HepG2 (cell line): ENCODE results near the gene SMPD1. TPM values are rescaled to one million over a fixed set of nuclear protein-coding genes. Genes with fewer than 3 reads are reported as not detected.
A peak's percentile ranks its signal among the peaks of the same experiment; 100 is the strongest.

Experiments used
- ATAC-seq: fragments of 200-7000 bp; cut with Tn5 transposase; 3 replicates; pipeline ENCODE4 v1.9.1; 2020; ENCODE audit warnings: mild to moderate bottlenecking, moderate library complexity
- BruUV-seq: library from RNA; stranded (reverse); fragments of 400-500 nt; replicated peaks from 2 replicates; lab custom pipeline; 2021; lab: Mats Ljungman, UMichigan
- CTCF ChIA-PET: fragments of 300-600 bp; formaldehyde crosslinking; extraction: SDS; loops from one replicate; lab custom pipeline; 2021; ENCODE audit warnings: low total read pairs, inconsistent platforms, low intra/inter-chr PET ratio; lab: Yijun Ruan, JAX
- POLR2A ChIA-PET: fragments of 350-600 bp; sonication (Branson Sonifier 250); formaldehyde crosslinking; loops from one replicate; lab custom pipeline; 2020; ENCODE audit warnings: antibody characterized with exemption, inconsistent platforms; lab: Yijun Ruan, JAX
- DNase-seq: peaks from one replicate; pipeline ENCODE4 v3.0.0-alpha.2; 2015; ENCODE audit warnings: low spot score
- FAIRE-seq: peaks from 3 replicates; lab custom pipeline; 2011; peaks lifted over from hg19 to GRCh38; lab: Jason Lieb, UNC
- H2AFZ ChIP-seq: one replicate; pipeline ENCODE4 v1.6.1; 2011; ENCODE audit warnings: low read length, inconsistent platforms
- H3K27ac ChIP-seq: fragments of 300-600 bp; 3 replicates; pipeline ENCODE4 v1.8.0; 2011; ENCODE audit warnings: mixed run types, mild to moderate bottlenecking, mixed read lengths, low read length, inconsistent platforms; ENCODE audit not compliant: insufficient read depth; ENCODE audit errors: extremely low read length
- H3K27me3 ChIP-seq, 2 experiments: fragments of 200-600 bp in 1 of 2; 2 replicates in 1 of 2; 3 replicates in 1 of 2; pipeline versions ENCODE4 v1.6.0 to v1.8.0; 2011; ENCODE audit warnings: low read length in 2 of 2, mild to moderate bottlenecking in 2 of 2, moderate library complexity in 2 of 2, inconsistent platforms in 1 of 2; ENCODE audit not compliant: insufficient read depth in 2 of 2, control insufficient read depth in 1 of 2
- H3K36me3 ChIP-seq, 2 experiments: fragments of 200-600 bp in 1 of 2; replicated peaks in 1 of 2; 2 replicates in 1 of 2; 3 replicates in 1 of 2; pipeline versions ENCODE4 v1.5.1 to v1.8.0; 2011; ENCODE audit warnings: low read length in 2 of 2, inconsistent platforms in 1 of 2; ENCODE audit not compliant: insufficient read depth in 2 of 2, control insufficient read depth in 1 of 2
- H3K4me1 ChIP-seq: 2 replicates; pipeline ENCODE4 v1.5.1; 2012; ENCODE audit warnings: low read length, inconsistent platforms; ENCODE audit not compliant: insufficient read depth
- H3K4me2 ChIP-seq: 2 replicates; pipeline ENCODE4 v1.6.0; 2011; ENCODE audit warnings: low read depth, low read length, inconsistent platforms
- H3K4me3 ChIP-seq, 3 experiments: fragments of 200-600 bp in 1 of 3; sonication (generic), shearing (Covaris generic) in 1 of 3; replicated peaks in 1 of 3; 2 replicates each; pipeline ENCODE4 v1.5.1; 2011 to 2016; ENCODE audit warnings: low read length in 3 of 3, inconsistent platforms in 2 of 3, low read depth in 2 of 3, mild to moderate bottlenecking in 2 of 3, control low read depth in 1 of 3, mixed read lengths in 1 of 3; ENCODE audit not compliant: insufficient read depth in 1 of 3
- H3K79me2 ChIP-seq: one replicate; pipeline ENCODE4 v1.6.1; 2011; ENCODE audit warnings: low read length, inconsistent platforms; ENCODE audit not compliant: insufficient read depth
- H3K9ac ChIP-seq: 2 replicates; pipeline ENCODE4 v1.6.0; 2011; ENCODE audit warnings: mild to moderate bottlenecking, low read depth, low read length, inconsistent platforms; ENCODE audit not compliant: insufficient read depth
- H3K9me3 ChIP-seq: 2 replicates; pipeline ENCODE4 v1.5.1; 2012; ENCODE audit warnings: mild to moderate bottlenecking, low read length
- H4K20me1 ChIP-seq: 2 replicates; pipeline ENCODE4 v1.6.0; 2011; ENCODE audit warnings: inconsistent platforms, mild to moderate bottlenecking, low read length, moderate library complexity; ENCODE audit not compliant: insufficient read depth
- CTCF ChIP-seq: sonication (generic); formaldehyde crosslinking; IDR thresholded peaks from 2 replicates; pipeline ENCODE4 v1.5.0; 2020; ENCODE audit warnings: mild to moderate bottlenecking, missing genetic modification reagents, moderate library complexity
- EHMT2 ChIP-seq: fragments of 200-600 bp; sonication (generic); IDR thresholded peaks from 2 replicates; pipeline ENCODE4 v1.7.0; 2017; ENCODE audit warnings: antibody characterized with exemption, low read depth, low read length, borderline replicate concordance
- FIP1L1 ChIP-seq: fragments of 200-400 bp; formaldehyde crosslinking; IDR thresholded peaks from 2 replicates; pipeline ENCODE4 v1.6.1; 2018; ENCODE audit warnings: low read depth, mild to moderate bottlenecking, low read length, moderate library complexity, borderline replicate concordance; ENCODE audit not compliant: insufficient read depth
- HBP1 ChIP-seq: IDR thresholded peaks from 2 replicates; pipeline ENCODE4 v1.6.1; 2016; ENCODE audit warnings: low read depth, control low read depth
- KAT2B ChIP-seq: fragments of 150-350 bp; IDR thresholded peaks from 2 replicates; pipeline ENCODE4 v1.6.1; 2014; ENCODE audit warnings: low read depth, low read length, borderline replicate concordance
- MEIS1 ChIP-seq: sonication (generic); formaldehyde crosslinking; IDR thresholded peaks from 2 replicates; pipeline ENCODE4 v1.9.0; 2021; ENCODE audit warnings: mild to moderate bottlenecking, missing genetic modification reagents, moderate library complexity, borderline replicate concordance
- MTF2 ChIP-seq: sonication (generic); formaldehyde crosslinking; IDR thresholded peaks from 2 replicates; pipeline ENCODE4 v1.5.0; 2020; ENCODE audit warnings: missing genetic modification reagents, borderline replicate concordance
- NAIF1 ChIP-seq: sonication (generic); formaldehyde crosslinking; IDR thresholded peaks from 2 replicates; pipeline ENCODE4 v1.5.0; 2020; ENCODE audit warnings: mild to moderate bottlenecking, missing genetic modification reagents, borderline replicate concordance
- NFIB ChIP-seq: sonication (generic); formaldehyde crosslinking; IDR thresholded peaks from 2 replicates; pipeline ENCODE4 v1.9.0; 2021; ENCODE audit warnings: missing genetic modification reagents, mild to moderate bottlenecking, borderline replicate concordance
- SMAD1 ChIP-seq: sonication (generic); formaldehyde crosslinking; IDR thresholded peaks from 2 replicates; pipeline ENCODE4 v1.4.0; 2020; ENCODE audit warnings: missing genetic modification reagents, low read depth, mild to moderate bottlenecking, borderline replicate concordance
- ZFP90 ChIP-seq: sonication (generic); formaldehyde crosslinking; IDR thresholded peaks from 2 replicates; pipeline ENCODE4 v1.8.0; 2022; ENCODE audit warnings: missing genetic modification reagents, mild to moderate bottlenecking, inconsistent platforms, borderline replicate concordance
- ZMYM4 ChIP-seq: sonication (generic); formaldehyde crosslinking; IDR thresholded peaks from 2 replicates; pipeline ENCODE4 v1.8.1; 2023; ENCODE audit warnings: mild to moderate bottlenecking, missing genetic modification reagents
- ZNF652 ChIP-seq: IDR thresholded peaks from 2 replicates; pipeline ENCODE4 v1.6.1; 2016; ENCODE audit warnings: low read depth, borderline replicate concordance
- ZNF724P ChIP-seq: sonication (generic); formaldehyde crosslinking; IDR thresholded peaks from 2 replicates; pipeline ENCODE4 v1.8.0; 2022; ENCODE audit warnings: missing genetic modification reagents, borderline replicate concordance
- ZNF839 ChIP-seq: sonication (generic); formaldehyde crosslinking; IDR thresholded peaks from 2 replicates; pipeline ENCODE4 v1.4.0; 2020; ENCODE audit warnings: missing genetic modification reagents, mild to moderate bottlenecking, borderline replicate concordance
- ZSCAN5A ChIP-seq: sonication (generic); formaldehyde crosslinking; IDR thresholded peaks from 2 replicates; pipeline ENCODE4 v1.8.0; 2022; ENCODE audit warnings: mild to moderate bottlenecking, missing genetic modification reagents, borderline replicate concordance
- WGBS: methylation state at CpG from one replicate; pipeline ENCODE4 v1.1.6; 2017; ENCODE audit warnings: low lambda C conversion rate; 5-methylcytosine and 5-hydroxymethylcytosine counted together
- in situ Hi-C: cut with HindIII; loops from 2 replicates; pipeline ENCODE4 v1.10.0; 2017; ENCODE audit warnings: low pct_unique_long_range_greater_than_20kb; ENCODE audit not compliant: extremely low pct_ligation_motif_present
- intact Hi-C: fragments of 100-400 bp; cut with micrococcal nuclease; formaldehyde crosslinking; loops from one replicate; pipeline ENCODE4 v1.10.0; 2022; ENCODE audit not compliant: unreplicated experiment
- polyA plus RNA-seq, 8 experiments: library from polyadenylated mRNA; depleted of rRNA in 3 of 8; stranded (reverse) in 7 of 8; unstranded in 1 of 8; fragments of >200 nt; fragmentation: Illumina TruSeq in 4 of 8; extraction: Trizol in 4 of 8; gene quantifications; 2 replicates each; pipeline versions ENCODE4 v1.2.1 to v1.2.3, GENCODE V29; 2011 to 2016; ENCODE audit warnings: low read depth in 4 of 8, missing spikeins in 1 of 8, mixed read lengths in 1 of 8; ENCODE audit not compliant: insufficient read depth in 1 of 8
- total RNA-seq, 5 experiments: library from RNA; depleted of rRNA; stranded (reverse); fragments of >200 nt; fragmentation: Illumina TruSeq; extraction: Trizol; gene quantifications; 2 replicates each; pipeline ENCODE4 v1.2.3, GENCODE V29; 2016; ENCODE audit warnings: low read depth in 1 of 5
- TF ChIP-seq, protein P1 (sequence below): sonication (generic); formaldehyde crosslinking; IDR thresholded peaks from 2 replicates; pipeline ENCODE4 v1.5.0; 2020; ENCODE audit warnings: missing genetic modification reagents, mild to moderate bottlenecking, borderline replicate concordance

Gene SMPD1
- total and polyA plus RNA-seq, 2 of the 13 experiments (the other 11 are each of a cell fraction or from before 2014, with no cell fraction given): 6.3 to 8.4 TPM

- TF ChIP-seq, protein P1, sequence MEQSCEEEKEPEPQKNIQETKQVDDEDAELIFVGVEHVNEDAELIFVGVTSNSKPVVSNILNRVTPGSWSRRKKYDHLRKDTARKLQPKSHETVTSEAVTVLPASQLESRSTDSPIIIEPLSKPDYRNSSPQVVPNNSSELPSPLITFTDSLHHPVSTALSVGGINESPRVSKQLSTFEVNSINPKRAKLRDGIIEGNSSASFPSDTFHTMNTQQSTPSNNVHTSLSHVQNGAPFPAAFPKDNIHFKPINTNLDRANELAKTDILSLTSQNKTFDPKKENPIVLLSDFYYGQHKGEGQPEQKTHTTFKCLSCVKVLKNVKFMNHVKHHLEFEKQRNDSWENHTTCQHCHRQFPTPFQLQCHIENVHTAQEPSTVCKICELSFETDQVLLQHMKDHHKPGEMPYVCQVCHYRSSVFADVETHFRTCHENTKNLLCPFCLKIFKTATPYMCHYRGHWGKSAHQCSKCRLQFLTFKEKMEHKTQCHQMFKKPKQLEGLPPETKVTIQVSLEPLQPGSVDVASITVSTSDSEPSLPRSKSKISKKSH (CRISPR knock-in tag): no peak
- no peak for TF ChIP-seq ZNF652
Measured at GRCh38 chr11:6401464-6401863, 11.2 kb downstream of the SMPD1 start (continued).

DNA sequence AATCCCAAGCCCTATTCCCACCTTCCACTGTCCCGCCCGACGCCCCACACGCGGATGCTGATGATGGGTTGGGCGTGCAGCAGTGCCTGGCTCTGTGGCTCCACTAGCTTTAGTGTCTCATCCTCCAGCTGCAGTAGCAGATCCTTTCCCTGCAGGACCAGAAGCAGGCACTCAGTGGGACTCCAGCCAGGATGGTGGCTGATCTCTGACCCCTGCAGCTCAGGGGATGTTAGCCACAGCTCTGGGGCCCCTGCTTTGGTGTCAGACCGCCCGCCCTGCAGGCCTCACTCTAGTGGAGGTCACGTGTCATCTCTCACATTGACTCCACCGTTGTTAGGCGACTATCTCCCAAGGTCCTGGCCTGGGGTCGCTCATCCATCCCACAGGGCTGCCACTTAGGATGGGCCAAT is 11.8 kb downstream of the SMPD1 start:
- ChIA-PET CTCF (no interaction called here), POLR2A (interaction anchor here (0.9 to 2.8 kb wide), 4 partner anchors 12 to 39 kb away, joined by 3 to 16 read pairs (median 4); partner anchors contain the start of genes HPX and SMPD1)
- Histone ChIP-seq H3K4me2 (peak overlapping the region; percentile 30; the same call in 1 of the 2 replicates), H3K4me1 (peaks cover 32% of the 10 kb centered on the region), H3K4me3 (no peak overlapping the region), H3K79me2 (no peaks in the 10 kb centered on the region), H3K9me3 (no peaks in the 10 kb centered on the region), H2AFZ (no peak overlapping the region), H3K27ac (no peak overlapping the region), H3K36me3 (no peaks in the 10 kb centered on the region), H3K9ac (no peak overlapping the region), H4K20me1 (no peaks in the 10 kb centered on the region), H3K27me3 (peaks cover 0 to 3% of the 10 kb centered on the region in 2 experiments; a peak in 1 of 5 replicates)
- peak; percentile 59 for DNase-seq
- BruUV-seq: no TSS peak
- WGBS: 61% methylated on average over 7 of the region's 12 CpGs
- peak; percentile 86 for ATAC-seq
- intact Hi-C loops (no loop called here), in situ Hi-C loops (no loop called here)
- FAIRE-seq: peak; percentile 51
- TF ChIP-seq HBP1 (CRISPR knock-in tag) (no peak), KAT2B (no peak), MTF2 (no peak), ZNF724P (CRISPR knock-in tag) (no peak), EHMT2 (no peak), MEIS1 (CRISPR knock-in tag) (no peak), ZMYM4 (CRISPR knock-in tag) (peak; percentile 45; the same call in 1 of the 2 replicates), ZSCAN5A (no peak), NAIF1 (no peak), ZFP90 (no peak), ZNF839 (CRISPR knock-in tag) (no peak), CTCF (CRISPR knock-in tag) (peak; percentile 16; the same call in 1 of the 2 replicates), NFIB (CRISPR knock-in tag) (no peak), SMAD1 (CRISPR knock-in tag) (no peak), FIP1L1 (no peak)
